IMR-90 (cell line): Measurements from ENCODE around the gene ADGRG1. TPM values are rescaled to one million over a fixed set of nuclear protein-coding genes. Genes with fewer than 3 reads are reported as not detected.
A peak's percentile ranks its signal among the peaks of the same experiment; 100 is the strongest.

Source experiments
- ATAC-seq: fragments of 200-7000 bp; cut with Tn5 transposase; 2 replicates; pipeline ENCODE4 v1.9.1; 2020; ENCODE audit warnings: low read depth, mild to moderate bottlenecking, moderate library complexity
- BruUV-seq: library from RNA; stranded (reverse); fragments of 400-500 nt; replicated peaks from 2 replicates; lab custom pipeline; 2021; lab: Mats Ljungman, UMichigan
- CTCF ChIA-PET: fragments of 300-600 bp; formaldehyde crosslinking; extraction: SDS; loops from one replicate; lab custom pipeline; 2021; ENCODE audit warnings: antibody characterized with exemption; lab: Yijun Ruan, JAX
- POLR2A ChIA-PET: fragments of 300-600 bp; sonication (Branson Sonifier 250); formaldehyde crosslinking; loops from one replicate; lab custom pipeline; 2022; ENCODE audit warnings: antibody characterized with exemption; ENCODE audit not compliant: unreplicated experiment; lab: Charles Lee
- DNase-seq: peaks from one replicate; pipeline ENCODE4 v3.0.0; 2013
- H2AFZ ChIP-seq: replicated peaks from 2 replicates; pipeline ENCODE3; 2013; ENCODE audit warnings: low read length, mild to moderate bottlenecking; ENCODE audit not compliant: poor library complexity
- H2AK5ac ChIP-seq: 2 replicates; pipeline ENCODE4 v1.6.1; 2013; ENCODE audit warnings: low read depth, low read length, inconsistent platforms
- H2AK9ac ChIP-seq: replicated peaks from 2 replicates; pipeline ENCODE3; 2013; ENCODE audit warnings: mild to moderate bottlenecking, low read depth, low read length, moderate library complexity; ENCODE audit not compliant: poor library complexity
- H2BK120ac ChIP-seq: 2 replicates; pipeline ENCODE4 v1.6.1; 2013; ENCODE audit warnings: low read depth, low read length, inconsistent platforms
- H2BK15ac ChIP-seq: 3 replicates; pipeline ENCODE4 v1.6.1; 2013; ENCODE audit warnings: low read depth, low read length, inconsistent platforms
- H2BK20ac ChIP-seq: 2 replicates; pipeline ENCODE4 v1.6.1; 2013; ENCODE audit warnings: low read depth, mild to moderate bottlenecking, inconsistent platforms, low read length, moderate library complexity
- H2BK5ac ChIP-seq: 2 replicates; pipeline ENCODE4 v1.6.1; 2013; ENCODE audit warnings: mild to moderate bottlenecking, low read depth, low read length, inconsistent platforms; ENCODE audit not compliant: poor library complexity, severe bottlenecking
- H3K14ac ChIP-seq: replicated peaks from 2 replicates; pipeline ENCODE4 v1.6.1; 2013; ENCODE audit warnings: low read depth, low read length, inconsistent platforms
- H3K18ac ChIP-seq: 2 replicates; pipeline ENCODE4 v1.6.1; 2013; ENCODE audit warnings: low read depth, low read length, control low read depth
- H3K23ac ChIP-seq: 2 replicates; pipeline ENCODE4 v1.6.1; 2013; ENCODE audit warnings: low read depth, low read length, inconsistent platforms
- H3K27ac ChIP-seq: 2 replicates; pipeline ENCODE4 v1.5.1; 2013; ENCODE audit warnings: mild to moderate bottlenecking, control low read depth, low read length; ENCODE audit not compliant: insufficient read depth
- H3K27me3 ChIP-seq: 2 replicates; pipeline ENCODE4 v1.6.1; 2013; ENCODE audit warnings: low read length; ENCODE audit not compliant: control insufficient read depth, insufficient read depth
- H3K36me3 ChIP-seq: 2 replicates; pipeline ENCODE4 v1.6.1; 2013; ENCODE audit warnings: low read length, mixed read lengths; ENCODE audit not compliant: control insufficient read depth, insufficient read depth
- H3K4ac ChIP-seq: 2 replicates; pipeline ENCODE4 v1.6.1; 2013; ENCODE audit warnings: low read depth, low read length, inconsistent platforms
- H3K4me1 ChIP-seq: 2 replicates; pipeline ENCODE4 v1.6.1; 2013; ENCODE audit warnings: low read length, mixed read lengths; ENCODE audit not compliant: control insufficient read depth, insufficient read depth
- H3K4me2 ChIP-seq: 2 replicates; pipeline ENCODE4 v1.6.1; 2013; ENCODE audit warnings: low read depth, mild to moderate bottlenecking, control low read depth, low read length, moderate library complexity
- H3K4me3 ChIP-seq: 2 replicates; pipeline ENCODE4 v1.5.1; 2013; ENCODE audit warnings: low read depth, mild to moderate bottlenecking, control low read depth, low read length, moderate library complexity; ENCODE audit not compliant: insufficient read depth
- H3K56ac ChIP-seq: 2 replicates; pipeline ENCODE4 v1.6.1; 2013; ENCODE audit warnings: low read length, inconsistent platforms; ENCODE audit not compliant: insufficient read depth; ENCODE audit errors: extremely low read depth
- H3K79me1 ChIP-seq, 2 experiments: 2 replicates each; pipeline ENCODE4 v1.6.1; 2013; ENCODE audit warnings: low read length in 2 of 2, inconsistent platforms in 1 of 2, low read depth in 1 of 2
- H3K9ac ChIP-seq: 2 replicates; pipeline ENCODE4 v1.6.1; 2013; ENCODE audit warnings: low read depth, low read length, control low read depth
- H3K9me1 ChIP-seq: 2 replicates; pipeline ENCODE4 v1.6.1; 2013; ENCODE audit warnings: low read length, inconsistent platforms; ENCODE audit not compliant: insufficient read depth
- H3K9me3 ChIP-seq: 2 replicates; pipeline ENCODE4 v1.6.1; 2013; ENCODE audit warnings: low read length; ENCODE audit not compliant: control insufficient read depth, insufficient read depth
- H4K20me1 ChIP-seq: 2 replicates; pipeline ENCODE4 v1.6.1; 2013; ENCODE audit warnings: low read length, inconsistent platforms; ENCODE audit not compliant: insufficient read depth
- H4K5ac ChIP-seq: 2 replicates; pipeline ENCODE4 v1.6.1; 2013; ENCODE audit warnings: mild to moderate bottlenecking, low read depth, low read length, control low read depth
- H4K8ac ChIP-seq, 2 experiments: 2 replicates each; pipeline ENCODE4 v1.6.1; 2013; ENCODE audit warnings: low read depth in 2 of 2, low read length in 2 of 2, control low read depth in 1 of 2, inconsistent platforms in 1 of 2
- H4K91ac ChIP-seq: 2 replicates; pipeline ENCODE4 v1.6.1; 2013; ENCODE audit warnings: low read depth, low read length, inconsistent platforms; ENCODE audit not compliant: insufficient read depth
- CEBPB ChIP-seq: IDR thresholded peaks from 2 replicates; pipeline ENCODE4 v1.6.1; 2012; ENCODE audit warnings: low read depth, low read length, improper control_type of control experiment
- MXI1 ChIP-seq: IDR thresholded peaks from 2 replicates; pipeline ENCODE4 v1.6.1; 2012; ENCODE audit warnings: low read depth, mild to moderate bottlenecking, low read length, moderate library complexity, borderline replicate concordance
- WGBS, 2 experiments: methylation state at CpG; one replicate each; pipeline versions ENCODE4 v1.1.5 to v1.1.7; 2013; ENCODE audit warnings: missing lambda C conversion rate in 2 of 2; ENCODE audit not compliant: insufficient read length in 1 of 2; ENCODE audit errors: extremely low coverage in 2 of 2; 5-methylcytosine and 5-hydroxymethylcytosine counted together
- dilution Hi-C: fragments of 300-500 bp; cut with HindIII; formaldehyde crosslinking; loops from one replicate; pipeline ENCODE4 v1.14.3; 2018; ENCODE audit warnings: low sequenced_read_pairs; ENCODE audit not compliant: unreplicated experiment
- in situ Hi-C: fragments of 300-500 bp; cut with MboI; formaldehyde crosslinking; loops from 3 replicates; pipeline ENCODE4 v1.14.3; 2019; ENCODE audit warnings: low sequenced_read_pairs, inconsistent platforms, mixed read lengths
- intact Hi-C: fragments of 100-400 bp; cut with micrococcal nuclease; formaldehyde crosslinking; loops from 2 replicates; pipeline ENCODE4 v1.10.0; 2022
- polyA plus RNA-seq, 3 experiments: library from polyadenylated mRNA; depleted of rRNA; stranded (reverse); fragments of >200 nt; gene quantifications; 2 replicates each; pipeline ENCODE4 v1.2.3, GENCODE V29; 2012; ENCODE audit warnings: low replicate concordance in 1 of 3
- total RNA-seq: library from RNA; depleted of rRNA; stranded (reverse); fragments of >200 nt; gene quantifications from 2 replicates; pipeline ENCODE4 v1.2.3, GENCODE V29; 2012
- TF ChIP-seq, protein P1 (sequence below): conservative IDR thresholded peaks from 2 replicates; pipeline ENCODE4 v1.5.1; 2012; ENCODE audit warnings: mild to moderate bottlenecking, low read depth, low read length, improper control_type of control experiment

The ADGRG1 gene
- total and polyA plus RNA-seq, 2 of the 4 experiments (the other 2 are of a cell fraction), result 0.90 to 8.4 TPM

DNA sequence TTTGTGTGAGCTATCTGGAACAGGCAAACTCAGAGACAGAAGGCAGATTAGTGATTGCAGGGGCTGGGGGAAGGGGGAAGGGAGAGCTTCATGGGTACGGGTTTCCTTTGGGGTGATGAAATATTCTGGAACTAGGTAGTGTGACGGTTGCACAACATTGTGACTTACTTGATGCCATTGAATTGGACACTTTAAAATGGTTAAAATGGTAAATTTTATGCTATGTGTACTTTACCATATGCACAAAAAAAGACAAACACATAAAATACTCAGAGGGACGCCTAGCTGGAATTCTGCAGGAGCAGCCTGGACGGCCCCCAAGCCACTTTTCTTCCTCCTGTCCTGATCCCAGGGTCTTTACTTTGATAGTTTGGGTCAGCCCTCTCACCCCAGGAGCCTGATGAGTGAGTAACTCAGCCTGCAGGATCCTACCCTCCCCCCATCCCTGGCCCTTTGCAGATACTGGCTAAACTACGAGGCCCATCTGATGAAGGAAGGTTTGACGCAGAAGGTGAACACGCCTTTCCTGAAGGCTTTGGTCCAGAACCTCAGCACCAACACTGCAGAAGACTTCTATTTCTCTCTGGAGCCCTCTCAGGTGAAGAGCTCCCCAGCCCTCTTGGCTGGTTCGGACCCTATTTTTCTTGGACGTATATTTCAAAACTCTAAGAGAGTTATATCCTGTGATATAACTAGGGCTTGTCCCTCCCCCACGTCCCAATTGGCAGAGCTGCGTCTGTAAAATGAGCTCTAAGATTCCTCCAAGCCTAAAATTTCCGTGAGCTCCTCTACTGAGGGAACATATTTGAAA lies 47.5 kb downstream of the ADGRG1 start:
- TF ChIP-seq MXI1 (no peak), CEBPB (peak; percentile 40; the same call in 1 of the 2 replicates)
- TF ChIP-seq, protein P1, sequence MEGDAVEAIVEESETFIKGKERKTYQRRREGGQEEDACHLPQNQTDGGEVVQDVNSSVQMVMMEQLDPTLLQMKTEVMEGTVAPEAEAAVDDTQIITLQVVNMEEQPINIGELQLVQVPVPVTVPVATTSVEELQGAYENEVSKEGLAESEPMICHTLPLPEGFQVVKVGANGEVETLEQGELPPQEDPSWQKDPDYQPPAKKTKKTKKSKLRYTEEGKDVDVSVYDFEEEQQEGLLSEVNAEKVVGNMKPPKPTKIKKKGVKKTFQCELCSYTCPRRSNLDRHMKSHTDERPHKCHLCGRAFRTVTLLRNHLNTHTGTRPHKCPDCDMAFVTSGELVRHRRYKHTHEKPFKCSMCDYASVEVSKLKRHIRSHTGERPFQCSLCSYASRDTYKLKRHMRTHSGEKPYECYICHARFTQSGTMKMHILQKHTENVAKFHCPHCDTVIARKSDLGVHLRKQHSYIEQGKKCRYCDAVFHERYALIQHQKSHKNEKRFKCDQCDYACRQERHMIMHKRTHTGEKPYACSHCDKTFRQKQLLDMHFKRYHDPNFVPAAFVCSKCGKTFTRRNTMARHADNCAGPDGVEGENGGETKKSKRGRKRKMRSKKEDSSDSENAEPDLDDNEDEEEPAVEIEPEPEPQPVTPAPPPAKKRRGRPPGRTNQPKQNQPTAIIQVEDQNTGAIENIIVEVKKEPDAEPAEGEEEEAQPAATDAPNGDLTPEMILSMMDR, result no peak
- ChIA-PET CTCF (no interaction called here), POLR2A (interaction anchor here (1.1 kb wide), 1 partner anchor 59 kb away, joined by 4 read pairs; the partner anchor contains the start of gene KATNB1)
- H2BK20ac ChIP-seq, result no peak overlapping the region
- H3K56ac ChIP-seq, result no peak overlapping the region
- no peak for DNase-seq
- no peak for ATAC-seq
- no peak overlapping the region for H2AFZ ChIP-seq
- dilution Hi-C loops (no loop called here), in situ Hi-C loops (no loop called here), intact Hi-C loops (no loop called here)
- H4K5ac ChIP-seq, result no peak overlapping the region
- no peaks in the 10 kb centered on the region for H4K20me1 ChIP-seq
- H4K91ac ChIP-seq, result no peak overlapping the region
- H3K27me3 ChIP-seq, result peaks cover 72% of the 10 kb centered on the region
- H3K4me2 ChIP-seq, result no peak overlapping the region; the same call in 1 of the 2 replicates
- no peak overlapping the region for H2BK120ac ChIP-seq
- no TSS peak for BruUV-seq
- H4K8ac ChIP-seq, result no peak overlapping the region
- H3K36me3 ChIP-seq, result no peaks in the 10 kb centered on the region
- no peak overlapping the region for H3K27ac ChIP-seq
- no peak overlapping the region for H3K23ac ChIP-seq
- H3K18ac ChIP-seq, result no peak overlapping the region
- H3K4me1 ChIP-seq, result no peaks in the 10 kb centered on the region
- no peak overlapping the region for H2BK15ac ChIP-seq
- H3K14ac ChIP-seq, result no peak overlapping the region
- H3K9me3 ChIP-seq, result no peaks in the 10 kb centered on the region
- no peak overlapping the region for H2BK5ac ChIP-seq
- WGBS, 2 experiments, result no CpG with 5 or more reads among the region's 12 CpGs
- H3K9ac ChIP-seq, result no peak overlapping the region
- no peak overlapping the region for H3K4ac ChIP-seq
- H2AK9ac ChIP-seq, result no peak overlapping the region
- H3K4me3 ChIP-seq, result no peak overlapping the region
- H2AK5ac ChIP-seq, result no peak overlapping the region
- no peaks in the 10 kb centered on the region for H3K79me1 ChIP-seq
- H3K9me1 ChIP-seq, result no peaks in the 10 kb centered on the region; the same call in 1 of the 2 replicates
